ENCODE data around the gene CERS1.
A peak's percentile ranks its signal among the peaks of the same experiment; 100 is the strongest.
"Not testable (repeated sequence)": the region's sequence is repeated elsewhere in the genome, so short reads cannot be mapped to it uniquely, and the experiment has no call there.

CERS1 gene

DNA sequence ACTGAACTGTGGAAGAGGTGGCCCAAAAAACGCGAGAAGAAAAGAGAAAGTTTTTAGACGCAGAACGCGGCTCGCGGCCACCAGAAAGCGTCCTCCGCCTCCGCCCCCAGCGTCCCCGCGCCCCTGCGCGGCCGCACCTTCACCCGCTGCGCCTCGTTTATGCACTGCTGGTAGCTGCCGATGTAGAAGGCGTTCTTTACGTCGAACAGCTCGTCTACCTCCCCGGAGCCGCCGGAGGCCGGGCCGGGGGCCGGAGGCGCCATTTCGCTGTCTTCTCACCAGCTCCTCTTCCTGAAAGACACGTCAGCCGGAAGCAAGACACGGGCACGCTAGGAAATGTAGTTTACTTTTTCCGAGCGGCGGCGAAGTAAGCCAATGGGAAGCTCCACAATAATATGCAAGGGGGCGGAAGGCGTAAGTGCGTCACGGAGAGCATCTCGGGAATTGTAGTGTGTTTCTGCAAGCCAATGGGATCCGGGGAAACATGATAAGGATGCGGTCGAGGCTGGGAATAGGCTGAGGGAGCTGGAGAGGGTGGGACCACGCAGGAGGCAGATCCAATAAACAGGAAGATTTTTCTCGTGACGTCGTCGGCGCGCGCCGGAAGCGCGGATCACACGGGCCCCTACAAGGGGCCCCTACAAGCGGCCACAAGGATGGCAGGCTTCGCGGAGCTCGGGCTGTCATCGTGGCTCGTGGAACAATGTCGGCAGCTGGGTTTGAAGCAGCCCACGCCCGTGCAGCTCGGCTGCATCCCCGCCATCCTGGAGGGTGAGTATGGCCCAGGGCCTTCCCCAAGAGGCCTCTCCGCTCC lies 23.3 kb upstream of the CERS1 start, which contains the start of the genes COPE and DDX49:
TSS of gene COPE (minus strand) at position 302 of the 814 bp plus-strand sequence. CDS start at position 263, 39 bp downstream.
TSS of gene DDX49 (plus strand) at position 630 of the 814 bp plus-strand sequence. CDS start at position 657, 27 bp downstream.
- DNase-seq (ENCODE audit: low read depth in 2 of 2): peak; percentile 100

DNA sequence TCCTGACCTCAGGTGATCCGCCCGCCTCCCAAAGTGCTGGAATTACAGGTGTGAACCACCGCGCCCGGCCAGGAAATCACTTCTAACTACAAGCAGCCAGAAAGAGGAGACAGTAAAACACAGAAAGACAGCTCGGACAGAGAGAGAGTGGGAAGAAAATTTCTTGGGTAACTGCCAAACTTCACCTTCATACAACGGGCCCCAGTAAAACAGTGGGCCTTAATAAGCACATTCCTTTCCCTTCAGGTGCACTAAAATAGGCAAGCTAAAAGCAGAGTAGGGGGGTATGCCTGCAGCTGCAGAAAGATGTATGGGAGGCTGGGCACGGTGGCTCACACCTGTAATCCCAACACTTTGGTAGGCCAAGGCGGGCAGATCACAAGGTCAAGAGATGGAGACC lies 21.6 kb upstream of the CERS1 start:
- not testable (repeated sequence) for DNase-seq (ENCODE audit: low read depth in 2 of 2)

DNA sequence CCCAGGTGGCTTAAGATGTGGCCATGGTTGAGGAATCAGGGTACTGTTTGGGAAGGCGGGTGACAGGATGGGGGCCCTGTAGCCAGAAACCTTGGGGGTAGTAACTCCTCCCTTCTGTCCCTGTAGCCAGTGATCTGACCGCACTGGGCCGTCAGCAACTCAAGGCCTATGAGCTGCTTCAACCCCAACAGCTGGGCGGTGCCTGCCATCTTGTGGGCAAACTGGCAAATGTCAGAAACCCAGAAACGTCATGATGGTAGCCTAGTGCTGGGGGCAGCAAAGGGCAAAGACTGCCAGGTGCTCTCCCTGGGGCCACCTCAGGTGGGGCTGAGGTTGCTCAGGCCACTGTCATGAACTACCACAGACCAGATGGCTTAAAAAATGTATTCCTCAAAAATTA lies 19.7 kb upstream of the CERS1 start:
- DNase-seq (ENCODE audit: low read depth in 2 of 2): no peak

DNA sequence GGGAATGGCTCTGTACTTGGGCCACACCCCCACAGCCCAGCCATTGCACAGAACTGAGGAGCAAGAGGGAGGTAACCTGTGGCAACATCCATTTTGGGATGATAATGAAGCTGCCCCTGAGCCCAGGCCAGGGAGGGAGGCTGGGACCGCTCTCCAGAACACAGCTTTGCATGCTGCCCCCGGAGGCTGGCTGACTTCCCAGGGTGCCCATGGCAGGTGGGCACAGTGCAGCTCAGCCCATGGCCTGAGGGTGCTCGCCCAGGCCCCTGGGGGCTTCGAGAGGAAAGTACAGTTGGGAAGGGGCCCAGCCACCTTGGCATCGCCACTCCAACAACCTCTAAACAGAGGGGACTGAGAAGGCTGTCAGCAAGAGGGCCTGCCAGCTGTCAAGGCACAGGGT lies 17.5 kb upstream of the CERS1 start:
- no peak for DNase-seq (ENCODE audit: low read depth in 2 of 2)

DNA sequence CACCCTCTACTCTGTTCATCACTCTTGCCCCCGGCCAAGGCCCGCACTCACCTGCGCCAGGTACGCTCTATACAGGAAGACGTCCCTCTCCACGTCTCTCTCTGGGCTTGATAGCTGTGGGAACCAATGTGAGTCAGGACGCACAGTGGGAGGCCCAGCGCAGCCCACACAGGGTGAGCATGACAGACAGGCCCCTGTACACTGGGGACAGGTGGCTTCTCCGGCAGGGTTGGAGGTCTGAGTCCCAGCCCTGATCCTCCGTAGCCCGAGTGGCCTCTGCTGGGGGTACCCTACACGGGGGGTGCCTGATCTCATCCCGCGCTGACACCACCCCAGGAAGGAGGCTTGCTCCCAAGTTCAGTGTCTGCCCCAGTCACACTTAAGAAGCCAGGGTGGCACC lies 17.0 kb upstream of the CERS1 start:
- DNase-seq (ENCODE audit: low read depth in 2 of 2): no peak

DNA sequence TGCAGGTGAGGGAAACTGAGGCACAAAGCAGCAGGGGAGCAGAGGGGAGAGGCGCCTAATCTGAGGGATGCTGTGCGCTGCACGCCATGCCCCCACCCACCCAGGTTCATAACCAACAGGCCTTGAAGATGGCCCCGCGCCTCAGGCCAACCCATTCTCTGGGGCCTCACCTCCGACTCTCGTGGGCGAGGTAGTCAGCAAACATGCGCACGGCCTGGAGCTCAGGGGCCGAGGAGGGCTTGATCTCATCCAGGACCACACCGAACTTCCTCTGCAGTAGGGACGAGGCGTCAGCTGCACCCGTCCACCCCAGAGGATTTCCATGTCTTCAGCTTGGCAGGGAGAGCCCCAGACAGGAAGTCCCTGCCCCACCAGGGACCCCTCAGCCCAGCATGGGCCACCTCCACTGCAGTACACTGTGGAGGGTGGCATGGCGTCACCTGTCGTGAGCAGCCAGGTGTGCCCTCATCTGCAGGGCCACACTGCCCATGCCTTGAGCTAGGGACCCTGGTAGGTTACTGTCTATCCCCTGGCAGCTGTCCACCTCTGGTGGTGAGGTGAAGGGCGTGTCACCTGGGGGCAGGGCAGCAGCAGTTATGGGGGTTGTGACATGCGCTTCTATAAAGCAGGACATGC lies 15.0 kb upstream of the CERS1 start:
- no peak for DNase-seq (ENCODE audit: low read depth in 2 of 2)

DNA sequence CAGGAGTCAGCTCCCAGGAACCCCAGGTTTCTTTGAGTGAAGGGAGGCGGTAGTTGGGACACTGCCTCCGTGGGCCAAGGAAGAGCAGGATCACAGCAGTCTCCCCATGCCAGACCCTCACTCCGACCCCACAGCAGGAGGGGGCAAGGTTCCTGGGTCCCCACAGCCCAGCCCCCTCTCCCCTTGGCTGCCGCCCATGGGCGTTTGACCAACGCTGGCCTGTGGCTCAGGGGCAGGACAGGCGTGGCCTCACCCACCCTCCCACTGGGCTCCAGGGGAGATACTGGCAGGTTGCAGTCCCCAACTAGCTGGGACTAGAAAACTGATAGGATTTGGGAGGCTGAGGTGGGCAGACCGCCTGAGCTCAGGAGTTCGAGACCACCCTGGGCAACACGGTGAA lies 14.1 kb upstream of the CERS1 start:
- DNase-seq (ENCODE audit: low read depth in 2 of 2): no peak

DNA sequence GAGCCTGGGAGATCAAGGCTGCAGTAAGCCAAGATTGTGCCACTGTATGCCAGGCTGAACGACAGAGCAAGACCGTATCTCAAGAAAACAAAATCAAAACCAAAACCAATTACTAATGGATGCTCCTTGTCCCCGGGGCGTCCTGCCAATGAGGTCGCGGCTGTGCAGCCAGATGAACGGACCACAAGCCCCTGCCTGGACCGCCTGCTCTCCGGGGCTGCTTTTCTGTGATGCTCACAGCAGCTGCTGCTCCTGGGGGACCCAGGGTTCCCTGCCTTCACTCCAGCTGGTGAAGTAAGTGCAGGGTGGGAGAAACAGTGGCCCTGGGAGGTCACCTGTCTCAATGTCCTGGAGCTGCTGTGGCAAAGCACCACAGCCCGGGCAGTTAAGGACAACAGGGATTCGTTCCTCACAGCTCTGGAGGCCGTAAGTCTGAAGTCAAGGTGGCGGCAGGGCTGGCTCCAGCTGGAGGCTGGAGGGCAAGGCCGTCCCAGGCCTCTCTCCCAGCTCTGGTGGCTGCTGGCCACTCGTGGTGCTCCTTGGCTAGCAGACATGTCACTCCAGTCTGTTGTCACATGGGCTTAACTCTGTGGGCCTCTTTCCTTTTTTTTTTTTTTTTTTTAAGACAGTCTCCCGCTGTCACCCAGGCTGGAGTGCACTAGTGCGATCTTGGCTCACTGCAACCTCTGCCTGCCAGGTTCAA lies 13.1 kb upstream of the CERS1 start:
- no peak for DNase-seq (ENCODE audit: low read depth in 2 of 2)

DNA sequence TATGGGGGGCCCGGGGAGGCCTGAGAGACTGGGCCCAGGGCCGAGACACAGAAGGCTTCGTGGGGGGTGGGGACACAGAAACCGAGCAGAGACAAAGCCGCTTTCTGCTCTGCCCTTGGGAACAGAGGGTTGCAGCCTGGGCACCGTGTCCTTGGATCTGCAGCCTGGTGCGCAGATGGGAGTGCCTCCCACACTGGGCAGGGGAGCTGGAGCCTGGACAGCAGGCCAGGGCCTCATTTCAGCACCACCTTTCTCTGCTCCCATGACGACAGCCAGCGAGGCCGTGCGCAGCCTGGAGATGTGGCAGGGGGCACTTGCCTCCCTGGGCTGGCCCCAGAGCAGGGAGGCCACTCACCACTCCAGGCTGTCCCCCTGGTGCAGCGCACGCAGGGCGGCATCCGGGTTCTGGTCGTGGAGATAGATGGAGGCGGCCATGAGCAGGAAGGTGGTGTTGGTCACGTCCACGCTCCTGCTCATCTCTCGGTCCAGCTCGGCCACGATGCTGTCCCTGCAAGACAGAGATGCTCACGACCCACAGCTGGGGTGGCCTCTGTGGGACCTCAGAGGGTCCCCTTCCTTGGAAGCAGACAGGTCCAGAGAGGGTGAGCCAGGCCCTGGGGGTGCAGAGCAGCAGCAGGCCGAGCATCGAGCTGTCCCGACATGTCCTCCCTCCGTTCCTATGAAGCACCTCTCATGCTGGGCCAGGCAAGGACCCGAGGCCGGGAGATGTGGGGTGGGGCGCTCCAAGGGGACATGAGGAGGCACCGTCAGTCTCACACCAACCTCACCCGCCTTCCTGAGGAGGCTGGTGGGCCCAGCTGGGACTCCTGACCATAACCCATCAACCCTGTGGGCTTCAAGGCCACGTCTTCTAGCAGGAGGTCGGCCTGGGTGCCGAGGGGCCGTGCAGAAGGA lies 10.9 kb upstream of the CERS1 start:
- DNase-seq (ENCODE audit: low read depth in 2 of 2): no peak

DNA sequence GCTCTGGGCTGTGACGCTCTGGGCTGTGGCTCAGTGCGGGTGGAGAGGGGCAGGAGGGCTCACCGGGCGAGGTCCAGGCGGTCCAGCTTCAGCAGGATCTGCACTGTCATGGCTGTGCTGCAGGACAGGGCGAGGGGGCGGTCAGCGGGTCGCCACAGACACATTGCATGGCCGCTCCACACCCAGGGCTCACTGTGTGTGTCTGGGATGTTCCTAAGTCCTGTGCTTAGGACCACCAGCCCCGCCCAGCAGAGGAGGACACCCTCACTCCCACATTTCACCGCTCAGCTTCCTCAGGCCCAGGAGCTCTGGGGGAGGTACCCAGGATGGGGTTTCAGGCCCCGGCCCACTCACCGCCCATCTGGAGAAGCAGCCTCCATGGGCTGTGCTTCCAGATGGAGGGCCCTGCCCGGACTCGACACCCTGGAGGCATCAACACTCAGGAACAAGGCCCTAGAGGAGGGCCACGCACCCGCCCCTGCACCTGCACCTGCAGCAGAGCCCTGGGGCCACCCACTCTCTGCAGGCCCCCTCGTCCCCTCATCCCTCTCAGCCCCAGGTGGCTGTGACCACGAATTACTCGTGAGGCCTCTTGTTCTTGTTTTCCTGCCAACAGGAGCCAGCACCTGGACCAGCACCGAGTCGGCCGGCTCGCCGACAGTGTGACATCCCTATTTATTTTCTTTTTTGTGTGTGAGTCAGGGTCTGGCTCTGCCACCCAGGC lies 9.7 kb upstream of the CERS1 start:
- no peak for DNase-seq (ENCODE audit: low read depth in 2 of 2)

DNA sequence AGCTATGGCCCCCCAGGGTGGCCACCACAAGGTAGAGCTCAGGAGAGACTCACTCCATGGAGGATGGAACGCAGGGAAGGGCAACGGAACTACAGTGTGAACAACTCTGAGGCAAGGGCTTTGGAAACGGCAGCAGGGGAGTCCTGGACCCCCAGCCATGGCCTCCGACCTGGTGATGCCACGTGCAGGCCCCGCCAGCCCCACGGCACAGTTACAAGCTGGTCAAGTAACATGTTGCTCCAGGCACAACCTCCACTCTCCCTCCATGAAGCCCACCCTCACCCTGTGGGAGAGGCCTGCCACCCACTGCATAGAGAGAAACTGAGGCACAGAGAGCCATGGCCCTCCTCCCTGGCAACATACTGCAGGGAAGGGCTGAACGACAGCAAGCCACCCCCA lies 9.1 kb upstream of the CERS1 start:
- no peak for DNase-seq (ENCODE audit: low read depth in 2 of 2)

DNA sequence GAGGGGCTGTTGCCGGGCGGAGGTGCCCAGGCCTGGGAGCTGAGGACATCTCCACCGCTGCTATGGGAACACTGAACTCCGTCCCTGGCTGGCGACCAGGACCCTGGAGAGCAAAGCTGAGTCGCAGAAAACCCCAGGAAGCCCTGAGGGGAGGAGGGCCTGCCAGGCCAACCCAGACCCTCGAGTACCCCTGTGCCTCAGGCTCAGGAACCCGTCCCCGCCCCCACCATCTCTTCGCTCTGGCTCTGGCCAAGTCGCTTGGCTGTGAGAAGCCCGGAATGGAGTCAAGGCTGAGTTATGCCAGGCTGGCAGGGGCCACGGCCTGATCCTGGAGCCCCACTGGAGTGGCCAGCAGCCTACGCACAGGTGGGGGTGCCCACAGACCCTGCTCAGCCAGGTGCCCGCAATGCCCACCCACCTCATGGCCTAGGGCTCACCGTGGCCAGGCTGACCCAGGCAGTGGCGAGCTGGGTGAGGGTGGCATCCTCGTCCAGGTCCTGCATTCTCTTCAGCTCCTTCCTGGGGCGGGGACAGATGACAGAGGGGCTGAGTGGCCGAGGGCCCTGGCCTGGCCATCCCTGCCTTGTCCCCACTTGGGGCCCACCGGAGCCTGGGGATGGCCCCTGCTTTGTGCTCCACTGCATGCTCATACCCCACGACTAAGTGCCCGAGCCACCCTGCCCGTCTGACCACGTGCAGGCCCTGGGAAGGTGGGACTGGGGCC lies 8.5 kb upstream of the CERS1 start:
- no peak for DNase-seq (ENCODE audit: low read depth in 2 of 2)

DNA sequence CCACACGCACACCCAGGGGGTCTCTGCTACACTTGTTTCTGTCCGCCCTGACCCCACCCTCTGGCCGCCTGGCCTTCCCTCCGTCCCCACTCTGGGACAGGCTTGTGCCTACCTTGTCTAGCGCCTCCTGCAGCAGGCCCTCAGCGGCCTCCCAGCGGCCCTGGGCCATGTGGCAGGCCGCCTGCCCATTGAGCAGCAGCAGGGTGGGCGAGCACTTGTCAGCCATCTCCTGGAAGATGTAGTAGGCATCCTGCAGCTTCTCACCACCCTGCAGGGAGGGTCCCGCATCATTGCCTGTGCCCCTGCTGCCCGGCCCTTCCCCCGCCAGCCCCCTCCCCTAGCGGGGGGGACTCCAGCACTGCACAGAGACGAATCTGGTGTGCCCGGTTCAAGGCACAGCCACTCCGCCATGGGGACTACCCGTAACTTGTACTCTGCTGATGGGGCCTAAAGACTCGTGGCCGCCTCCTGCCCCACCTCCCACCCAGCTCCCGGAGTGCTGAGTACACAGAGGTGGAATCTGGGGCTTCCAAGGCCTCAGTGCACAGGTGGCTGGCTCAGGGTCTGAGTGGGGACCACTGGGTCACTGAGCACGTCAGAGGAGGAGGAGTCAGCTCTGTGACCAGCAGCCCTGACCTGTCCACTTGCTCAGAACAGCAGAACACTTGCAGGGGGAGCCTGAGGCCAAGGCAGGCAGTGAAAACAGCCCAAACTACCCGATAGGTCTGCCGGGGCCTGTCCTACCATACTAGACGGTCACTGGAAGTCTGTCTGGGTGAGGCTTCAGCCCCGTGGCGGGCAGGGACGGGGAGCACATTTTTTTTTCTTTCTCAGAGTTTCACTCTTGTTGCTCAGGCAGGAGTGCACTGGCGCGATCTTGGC lies 7.4 kb upstream of the CERS1 start:
- DNase-seq (ENCODE audit: low read depth in 2 of 2): no peak

DNA sequence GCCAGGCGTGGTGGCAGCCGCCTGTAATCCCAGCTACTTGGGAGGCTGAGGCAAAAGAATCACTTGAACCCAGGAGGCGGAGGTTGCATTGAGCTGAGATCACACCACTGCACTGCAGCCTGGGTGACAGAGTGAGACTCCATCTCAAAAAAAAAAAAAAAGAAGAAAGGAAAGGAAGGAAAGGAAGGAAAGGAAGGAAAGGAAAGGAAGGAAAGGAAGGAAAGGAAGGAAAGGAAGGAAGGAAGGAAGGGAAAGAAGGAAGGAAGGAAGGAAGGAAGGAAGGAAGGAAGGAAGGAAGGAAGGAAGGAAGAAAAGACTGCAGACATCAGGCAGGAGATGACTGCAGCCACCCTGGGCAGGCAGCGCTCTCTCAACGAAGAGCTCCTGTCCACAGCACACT lies 6.6 kb upstream of the CERS1 start:
- DNase-seq (ENCODE audit: low read depth in 2 of 2): not testable (repeated sequence)

DNA sequence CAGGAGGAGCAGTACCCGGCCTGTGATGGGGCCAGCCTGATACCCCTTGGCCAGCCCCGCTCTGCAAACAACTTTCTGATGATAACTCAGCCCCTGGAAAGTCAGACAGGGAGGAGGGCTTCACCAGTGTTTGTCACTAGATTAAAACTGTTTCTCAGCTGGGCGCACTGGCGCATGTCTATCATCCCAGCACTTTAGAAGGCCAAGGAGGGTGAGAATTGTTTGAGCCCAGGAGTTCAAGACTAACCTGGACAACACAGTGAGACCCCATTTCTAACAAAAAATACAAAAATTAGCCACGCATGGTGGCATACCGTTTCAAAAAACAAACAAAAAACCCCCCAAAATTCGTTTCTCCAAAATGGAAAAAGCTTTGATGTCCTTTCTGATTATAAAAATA lies 5.5 kb upstream of the CERS1 start:
- DNase-seq (ENCODE audit: low read depth in 2 of 2): no peak

DNA sequence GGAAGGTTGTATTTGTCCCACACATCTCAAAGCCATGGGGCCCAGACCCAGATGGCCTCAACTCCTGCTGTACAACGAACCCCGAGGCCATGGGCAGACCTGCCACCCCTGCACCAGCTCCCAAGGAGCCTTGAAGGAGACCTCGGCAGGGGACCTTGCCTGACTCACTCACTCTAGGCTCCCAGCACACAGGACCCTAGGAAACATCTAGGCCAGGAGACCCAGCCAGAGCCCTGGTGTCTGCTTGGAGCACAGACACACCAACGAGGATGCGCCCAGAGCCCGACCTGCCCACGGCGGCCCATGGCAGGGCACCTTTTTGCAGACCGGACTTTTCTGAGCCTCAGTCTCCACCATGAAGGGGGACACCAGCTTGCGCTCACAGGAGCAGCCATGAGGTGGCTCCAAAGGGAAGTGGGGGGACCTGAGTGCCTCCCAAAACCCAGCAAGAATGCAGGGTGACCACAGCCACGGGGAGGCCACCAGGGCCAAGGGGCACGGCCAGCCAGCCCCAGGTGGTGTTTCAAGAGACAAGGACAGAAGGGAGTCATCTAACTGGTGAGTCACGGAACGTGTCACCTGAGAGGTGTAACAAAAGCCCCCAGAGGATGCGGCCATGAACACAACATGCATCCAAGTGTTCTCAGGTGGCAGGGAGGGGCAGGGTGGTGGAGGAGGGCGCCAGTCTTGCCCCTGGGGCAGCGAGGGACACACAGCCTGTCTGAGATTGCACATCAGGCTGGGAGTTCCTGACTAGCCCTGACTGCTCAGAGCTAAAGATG lies 4.9 kb upstream of the CERS1 start:
- no peak for DNase-seq (ENCODE audit: low read depth in 2 of 2)

DNA sequence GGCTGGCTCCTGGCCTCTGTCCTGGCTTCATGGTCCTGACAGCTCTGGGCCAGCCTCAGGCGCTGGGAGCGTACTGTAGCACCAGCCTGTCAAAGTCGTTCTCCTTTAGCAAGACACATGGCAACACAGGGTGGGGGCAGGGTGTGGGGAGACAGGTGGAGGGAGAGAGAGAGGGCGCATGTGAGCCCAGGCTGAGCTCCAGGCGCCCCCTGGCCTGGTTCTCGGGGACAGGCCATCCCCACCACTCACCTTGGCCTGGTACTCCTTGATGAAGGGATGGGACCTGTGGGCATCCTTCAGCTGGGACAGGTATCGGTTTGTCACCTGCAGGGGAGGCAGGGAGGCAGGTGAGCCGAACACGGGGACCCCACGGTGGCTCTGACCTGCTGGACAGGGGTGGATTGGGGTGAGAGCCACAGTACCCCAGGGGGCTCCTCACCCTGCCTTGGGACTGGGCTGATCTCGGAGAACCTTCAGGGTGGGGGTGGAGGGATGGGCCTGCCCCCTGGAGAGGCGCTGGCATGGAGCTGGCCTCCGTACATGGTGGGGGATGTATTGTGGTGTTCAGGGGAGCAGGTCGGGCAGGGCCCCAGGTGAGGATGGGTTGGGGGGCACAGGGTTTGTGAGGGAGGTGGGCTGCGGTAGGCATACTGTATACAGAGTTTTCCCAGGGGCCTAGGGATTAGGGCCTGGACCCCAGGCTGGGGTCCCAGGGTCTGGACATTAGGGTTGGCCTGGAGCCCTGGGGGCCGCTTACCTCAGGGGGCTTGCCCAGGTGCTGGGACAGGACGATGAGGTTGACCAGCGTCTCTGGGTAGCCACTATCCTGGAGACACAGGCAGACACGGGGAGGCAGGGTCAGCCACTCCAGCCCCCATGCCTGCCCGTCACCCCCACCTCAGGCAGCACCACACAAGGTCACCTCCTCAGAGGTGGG lies 3.9 kb upstream of the CERS1 start:
- no peak for DNase-seq (ENCODE audit: low read depth in 2 of 2)

Data from fibroblast of skin of left quadriceps (primary cell).